ENCODE measurements around the gene ZNF84. TPM values are rescaled to one million over a fixed set of nuclear protein-coding genes. Genes with fewer than 3 reads are reported as not detected.

The ZNF84 gene
- total RNA-seq = 42.5 TPM

DNA sequence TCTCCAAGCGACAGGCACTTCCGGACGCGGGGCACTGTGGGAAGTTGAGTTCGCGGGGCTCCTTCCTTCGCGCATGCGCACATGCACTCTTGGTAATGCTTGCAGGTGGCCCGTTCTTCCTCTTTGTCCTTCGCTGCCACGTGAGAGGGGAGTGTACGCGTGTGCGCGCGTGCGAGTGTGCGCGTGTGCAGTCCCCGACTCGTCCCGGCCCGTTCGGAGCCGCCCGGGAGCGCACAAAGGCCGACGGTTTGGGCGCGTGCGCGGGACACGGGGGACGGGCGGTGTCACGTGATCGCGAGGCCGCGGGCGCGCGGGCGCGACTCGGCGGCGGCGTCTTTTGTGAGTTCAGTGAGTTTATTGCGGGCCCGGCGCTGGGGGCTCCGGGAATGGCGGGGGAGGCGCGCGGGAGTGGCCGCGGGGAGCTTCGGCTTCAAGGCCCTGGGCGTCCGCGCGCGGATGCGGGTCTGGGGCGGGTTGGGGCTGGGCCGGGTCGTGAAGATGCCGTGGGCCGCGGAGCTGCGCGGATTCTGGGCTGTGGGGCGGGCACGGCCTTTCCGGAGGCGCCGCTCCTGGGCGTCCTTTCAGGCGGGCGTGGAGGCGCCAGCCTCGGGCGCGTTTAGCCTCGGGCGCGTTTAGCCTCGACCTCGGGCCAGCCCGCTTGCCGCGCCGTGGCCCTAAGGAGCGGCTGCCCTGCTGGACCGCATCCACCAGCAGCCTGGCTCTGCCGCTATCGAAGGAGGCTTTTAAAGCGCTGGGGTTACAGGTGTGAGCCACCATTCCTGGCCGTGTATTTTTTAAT is at the start of gene ZNF84:
Gene ZNF84 (plus strand): TSS at position 303 of the 799 bp plus-strand sequence. CDS start 3,959 bp downstream, outside the sequence.
- DNase-seq = peak; percentile 99

- no peak for DNase-seq
Observed at GRCh38 chr12:132998741-132999140, 38.6 kb upstream of the ZNF84 start.

DNA sequence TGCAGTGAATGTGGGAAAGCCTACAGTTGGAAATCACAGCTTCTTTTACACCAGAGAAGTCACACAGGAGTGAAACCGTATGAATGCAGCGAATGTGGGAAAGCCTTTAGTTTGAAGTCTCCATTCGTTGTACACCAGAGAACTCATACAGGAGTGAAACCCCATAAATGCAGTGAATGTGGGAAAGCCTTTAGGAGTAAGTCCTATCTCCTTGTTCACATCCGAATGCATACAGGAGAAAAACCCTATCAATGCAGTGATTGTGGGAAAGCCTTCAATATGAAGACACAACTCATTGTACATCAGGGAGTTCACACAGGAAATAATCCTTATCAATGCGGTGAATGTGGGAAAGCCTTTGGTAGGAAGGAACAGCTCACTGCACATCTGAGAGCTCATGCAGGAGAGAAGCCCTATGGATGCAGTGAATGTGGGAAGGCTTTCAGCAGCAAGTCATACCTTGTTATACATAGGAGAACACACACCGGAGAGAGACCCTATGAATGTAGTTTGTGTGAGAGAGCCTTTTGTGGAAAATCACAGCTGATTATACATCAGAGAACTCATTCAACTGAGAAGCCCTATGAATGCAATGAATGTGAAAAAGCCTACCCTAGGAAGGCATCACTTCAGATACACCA is 26.5 kb upstream of the ZNF84 start:
- DNase-seq = no peak

DNA sequence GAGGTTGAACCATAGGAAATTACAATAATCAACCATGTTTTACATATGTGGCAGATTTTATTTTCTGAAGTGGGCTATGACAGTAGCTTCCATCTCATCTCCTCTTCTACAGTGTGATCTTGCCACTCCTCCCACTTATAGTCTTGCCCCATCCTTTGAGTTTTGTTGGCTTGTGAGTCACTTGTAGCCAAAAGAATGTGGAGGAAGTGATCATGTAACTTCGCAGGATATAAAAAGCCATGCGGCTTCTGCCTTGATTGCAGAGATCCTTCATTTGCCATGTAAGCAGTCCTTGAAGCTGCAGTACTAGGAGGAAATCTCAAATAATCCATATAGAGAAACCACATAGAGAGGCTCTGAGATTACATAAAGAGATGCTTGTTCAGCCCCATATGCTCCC is 13.7 kb upstream of the ZNF84 start:
- no peak for DNase-seq

- no peak for DNase-seq
Observed at GRCh38 chr12:133026996-133027395, 10.3 kb upstream of the ZNF84 start.

DNA sequence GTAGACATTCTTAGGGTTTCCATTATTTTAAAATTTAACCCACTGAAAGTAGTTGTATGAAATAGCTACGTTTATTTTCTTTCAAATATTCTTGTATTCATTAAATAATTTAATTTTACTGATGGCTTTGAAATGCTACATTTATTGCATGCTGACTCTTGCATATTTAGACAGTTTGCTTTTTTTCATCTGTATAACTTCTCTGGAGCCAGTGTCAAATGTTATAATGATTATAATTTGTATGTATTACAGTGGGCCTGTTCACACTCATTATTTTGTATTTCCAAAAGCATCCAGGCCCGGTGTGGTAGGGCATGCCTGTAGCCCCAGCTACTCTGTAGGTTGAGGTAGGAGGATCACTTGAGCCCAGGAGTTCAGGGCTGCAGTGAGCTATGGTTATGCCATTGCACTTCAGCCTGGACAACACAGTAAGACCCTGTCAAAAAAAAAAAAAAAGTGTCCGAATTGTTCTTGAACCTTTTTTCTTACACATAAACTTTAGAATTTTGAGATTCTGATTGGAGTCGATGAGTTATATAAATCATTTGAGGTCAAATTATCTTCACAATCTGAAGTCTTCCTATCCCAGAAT is 905 bp downstream of the ZNF84 start:
- DNase-seq = no peak

DNA sequence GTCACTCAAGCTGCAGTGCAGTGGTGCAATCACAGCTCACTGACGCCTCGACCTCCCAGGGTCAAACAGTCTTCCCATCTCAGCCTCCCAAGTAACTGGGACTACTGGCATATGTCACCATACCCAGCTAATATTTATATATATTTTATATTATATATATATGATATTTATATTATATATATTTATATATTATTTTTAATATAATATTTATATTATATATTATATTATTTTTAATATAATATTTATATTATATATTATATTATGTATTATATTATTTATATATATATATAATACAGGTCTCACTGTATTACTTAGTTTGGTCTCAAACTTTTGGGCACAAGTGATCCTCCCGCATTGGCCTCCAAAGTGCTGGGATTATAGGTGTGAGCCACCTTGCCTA is 9.4 kb downstream of the ZNF84 start:
- DNase-seq = no peak

- DNase-seq = no peak
Observed at GRCh38 chr12:133057446-133057845, 20.1 kb downstream of the ZNF84 start.

DNA sequence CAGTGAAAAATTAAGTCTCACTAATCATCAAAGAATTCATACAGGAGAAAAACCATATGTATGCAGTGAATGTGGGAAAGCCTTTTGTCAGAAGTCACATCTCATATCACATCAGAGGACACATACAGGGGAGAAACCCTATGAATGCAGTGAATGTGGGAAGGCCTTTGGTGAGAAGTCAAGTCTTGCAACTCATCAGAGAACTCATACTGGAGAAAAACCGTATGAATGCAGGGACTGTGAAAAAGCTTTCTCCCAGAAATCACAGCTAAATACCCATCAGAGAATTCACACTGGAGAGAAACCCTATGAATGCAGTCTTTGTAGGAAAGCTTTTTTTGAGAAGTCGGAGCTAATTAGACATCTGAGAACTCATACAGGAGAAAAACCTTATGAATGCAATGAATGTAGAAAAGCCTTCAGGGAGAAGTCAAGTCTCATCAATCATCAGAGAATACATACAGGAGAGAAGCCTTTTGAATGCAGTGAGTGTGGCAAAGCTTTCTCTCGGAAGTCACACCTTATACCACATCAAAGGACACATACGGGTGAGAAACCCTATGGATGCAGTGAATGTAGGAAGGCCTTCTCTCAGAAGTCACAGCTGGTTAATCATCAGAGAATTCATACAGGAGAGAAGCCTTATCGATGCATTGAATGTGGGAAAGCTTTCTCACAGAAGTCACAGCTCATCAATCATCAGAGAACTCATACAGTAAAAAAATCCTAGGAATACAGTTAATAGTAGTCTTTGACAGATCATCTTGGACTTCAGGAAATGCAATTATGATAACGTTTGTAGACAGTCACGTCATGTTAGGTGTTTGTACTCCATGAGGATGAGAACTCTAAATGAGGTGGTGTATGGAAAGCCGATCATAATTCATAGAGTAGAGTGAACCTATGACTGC is 21.1 kb downstream of the ZNF84 start:
- no peak for DNase-seq

- DNase-seq = no peak
Observed at GRCh38 chr12:133061954-133062353, 24.6 kb downstream of the ZNF84 start.

GRCh38 chr12:133063556-133063955 is 26.2 kb downstream of the ZNF84 start:
- DNase-seq = no peak

DNA sequence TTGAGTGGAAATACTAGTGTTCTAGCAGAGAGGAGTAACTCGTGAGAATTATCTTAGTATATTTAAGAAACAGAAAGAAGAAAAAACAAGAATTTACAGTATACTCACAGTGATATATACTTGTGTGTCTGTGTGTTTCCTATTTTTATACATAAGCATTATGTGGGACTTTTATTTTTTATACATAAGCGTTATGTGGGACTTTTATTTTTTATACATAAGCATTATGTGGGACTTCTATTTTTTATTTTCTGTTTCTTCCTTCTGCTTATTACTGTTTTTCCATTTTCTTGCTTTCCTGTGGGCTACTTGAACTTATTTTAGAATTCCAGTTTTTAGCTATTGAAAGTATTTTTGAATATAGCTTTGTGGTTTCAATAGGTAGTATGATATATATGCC is 36.5 kb downstream of the ZNF84 start:
- DNase-seq = no peak

DNA sequence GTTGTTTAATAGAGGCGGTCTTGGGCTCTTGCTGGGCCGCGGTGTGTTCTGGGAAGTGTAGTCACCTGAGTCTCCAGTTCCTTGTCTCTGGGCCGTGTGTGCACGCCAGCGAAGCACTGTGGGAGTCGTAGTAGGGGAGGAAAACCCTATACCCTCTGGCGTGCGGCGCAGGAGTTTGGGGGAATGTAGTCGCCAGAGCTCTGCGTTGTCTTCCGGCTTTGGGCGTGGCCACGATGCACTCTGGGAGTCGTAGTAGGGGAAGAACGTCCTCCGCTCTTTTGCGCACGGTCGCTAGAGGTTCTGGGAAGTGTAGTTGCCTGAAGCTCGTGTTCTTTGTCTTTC is 42.7 kb downstream of the ZNF84 start:
- DNase-seq = peak; percentile 100

DNA sequence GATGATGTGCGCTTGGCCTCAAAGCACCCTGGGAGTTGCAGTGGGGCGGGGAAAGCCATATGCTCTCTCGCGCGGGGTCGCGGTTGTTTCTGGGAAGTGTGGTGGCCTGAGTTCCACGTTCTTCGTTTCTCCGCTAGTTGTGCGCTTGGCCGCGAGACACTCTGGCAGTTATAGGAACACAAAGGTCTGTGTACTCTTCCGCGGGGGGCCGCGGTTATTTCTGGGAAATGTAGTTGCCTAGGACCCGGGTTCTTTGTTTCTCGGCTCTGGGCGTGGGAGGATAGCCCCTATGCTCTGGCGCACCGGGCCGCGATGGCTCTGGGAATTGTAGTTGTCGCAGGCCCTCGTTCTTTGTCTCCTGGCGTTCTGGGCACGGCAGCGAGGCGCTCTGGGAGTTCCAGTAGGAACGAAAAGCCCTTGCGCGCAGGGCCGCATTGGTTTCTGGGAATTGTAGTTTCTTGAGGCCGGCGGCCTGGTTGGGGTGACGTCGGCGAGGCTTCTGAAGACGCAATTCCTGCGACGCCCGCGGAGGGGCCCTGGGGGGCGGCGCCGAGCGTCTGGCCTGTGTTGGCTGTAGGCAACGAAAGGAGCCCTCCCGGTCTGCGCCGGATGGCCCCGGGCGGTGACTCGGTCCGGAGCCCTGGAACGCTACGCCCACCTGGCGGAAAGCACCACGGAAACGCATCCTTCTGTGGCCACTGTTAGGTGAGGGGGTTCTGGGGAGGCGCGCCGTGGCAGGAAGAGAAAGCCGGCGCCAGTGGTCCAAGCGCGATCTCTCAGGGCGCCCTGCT is 43.3 kb downstream of the ZNF84 start, which contains the start of gene ZNF140:
Gene ZNF140 (plus strand): TSS at position 556 of the 791 bp plus-strand sequence. CDS start 398 bp downstream, outside the sequence.
- DNase-seq = peak; percentile 99

GRCh38 chr12:133081159-133081780 is 44.0 kb downstream of the ZNF84 start:
- no peak for DNase-seq

DNA sequence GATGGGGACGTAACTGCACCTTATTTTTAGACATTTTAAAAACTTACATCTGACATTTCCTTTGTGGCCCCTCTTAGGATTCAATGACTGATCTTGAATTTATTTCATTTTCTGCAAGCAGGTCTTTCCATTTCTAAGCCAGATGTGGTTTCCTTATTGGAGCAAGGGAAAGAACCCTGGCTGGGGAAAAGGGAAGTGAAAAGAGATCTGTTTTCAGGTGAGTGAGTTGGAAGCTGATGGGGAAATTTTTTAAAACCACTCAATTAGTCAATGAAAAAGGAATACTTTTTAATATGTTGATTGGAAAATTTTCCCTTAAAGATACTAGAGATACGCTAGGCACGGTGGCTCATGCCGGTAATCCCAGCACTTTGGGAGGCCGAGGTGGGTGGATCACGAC is 46.0 kb downstream of the ZNF84 start:
- DNase-seq = no peak

GRCh38 chr12:133105620-133106019 is 68.3 kb downstream of the ZNF84 start:
- DNase-seq = no peak

DNA sequence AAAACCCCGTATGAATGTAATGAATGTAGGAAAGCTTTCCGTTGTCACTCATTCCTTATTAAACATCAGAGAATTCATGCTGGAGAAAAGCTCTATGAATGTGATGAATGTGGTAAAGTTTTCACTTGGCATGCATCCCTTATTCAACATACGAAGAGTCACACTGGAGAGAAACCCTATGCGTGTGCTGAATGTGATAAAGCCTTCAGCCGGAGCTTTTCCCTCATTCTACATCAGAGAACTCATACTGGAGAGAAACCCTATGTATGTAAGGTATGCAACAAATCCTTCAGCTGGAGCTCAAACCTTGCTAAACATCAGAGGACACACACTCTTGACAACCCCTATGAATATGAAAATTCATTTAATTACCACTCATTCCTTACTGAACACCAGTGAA is 68.9 kb downstream of the ZNF84 start:
- no peak for DNase-seq

DNA sequence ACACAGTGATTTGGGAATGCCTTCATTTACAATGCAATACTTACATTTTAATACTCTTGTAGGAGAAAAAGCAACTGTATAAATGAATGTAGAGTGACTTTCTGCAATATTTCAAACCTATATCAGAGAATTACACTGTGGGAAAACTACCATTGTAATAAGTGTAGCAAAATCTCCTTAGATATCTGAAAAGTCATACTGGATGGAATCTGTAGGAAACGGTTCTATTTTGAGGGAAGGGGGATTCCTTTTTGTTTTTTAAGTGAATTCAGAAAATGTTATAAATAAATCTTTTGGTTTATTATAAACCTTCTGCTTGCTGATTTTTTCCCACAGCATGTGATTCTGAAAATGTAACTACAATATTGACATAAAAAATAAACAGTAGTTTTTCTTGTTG is 69.8 kb downstream of the ZNF84 start:
- DNase-seq = no peak

- no peak for DNase-seq
Observed at GRCh38 chr12:133108150-133108549, 70.8 kb downstream of the ZNF84 start.
